Liver (tissue), 3 donors: Measurements from ENCODE around the gene SMAD6.

ENCODE experiments used
- FOXA1 ChIP-seq: IDR thresholded peaks from 2 replicates; pipeline ENCODE4 v1.6.1; 2016; ENCODE audit warnings: antibody characterized with exemption
- GABPA ChIP-seq, 2 donors: IDR thresholded peaks in 1 of 2; conservative IDR thresholded peaks in 1 of 2; 2 replicates each; pipeline ENCODE4 v1.6.1; 2016; ENCODE audit warnings: antibody characterized with exemption in 2 of 2, mild to moderate bottlenecking in 1 of 2, moderate library complexity in 1 of 2
- JUND ChIP-seq, 2 donors: IDR thresholded peaks; 2 replicates each; pipeline ENCODE4 v1.6.1; 2016; ENCODE audit warnings: antibody characterized with exemption in 2 of 2
- NR2F2 ChIP-seq: IDR thresholded peaks from 2 replicates; pipeline ENCODE4 v1.6.1; 2016; ENCODE audit warnings: antibody characterized with exemption
- RAD21 ChIP-seq, 2 donors: IDR thresholded peaks; 2 replicates each; pipeline ENCODE4 v1.6.1; 2016; ENCODE audit warnings: antibody characterized with exemption in 2 of 2, mild to moderate bottlenecking in 2 of 2
- RXRA ChIP-seq, 2 donors: IDR thresholded peaks; 2 replicates each; pipeline ENCODE4 v1.6.1; 2017 to 2018; ENCODE audit warnings: antibody characterized with exemption in 2 of 2, mild to moderate bottlenecking in 1 of 2
- SP1 ChIP-seq: IDR thresholded peaks from 2 replicates; pipeline ENCODE4 v1.6.1; 2018; ENCODE audit warnings: antibody characterized with exemption, mild to moderate bottlenecking
- YY1 ChIP-seq: IDR thresholded peaks from 2 replicates; pipeline ENCODE4 v1.6.1; 2016; ENCODE audit warnings: antibody characterized with exemption, mild to moderate bottlenecking
- TF ChIP-seq, protein P1 (sequence below): fragments of 150-350 bp; IDR thresholded peaks from 2 replicates; pipeline ENCODE4 v1.5.1; 2017; ENCODE audit warnings: improper control_type of control experiment, low read depth, low read length; ENCODE audit not compliant: missing input control
- TF ChIP-seq, protein P2 (sequence below): IDR thresholded peaks from 2 replicates; pipeline ENCODE4 v1.6.1; 2016; ENCODE audit warnings: antibody characterized with exemption
- TF ChIP-seq, protein P3 (sequence below): IDR thresholded peaks from 2 replicates; pipeline ENCODE4 v1.6.1; 2016; ENCODE audit warnings: antibody characterized with exemption, mild to moderate bottlenecking
- TF ChIP-seq, protein P4 (sequence below): IDR thresholded peaks from 2 replicates; pipeline ENCODE4 v1.6.1; 2016; ENCODE audit warnings: antibody characterized with exemption
- donor health status: healthy.
- donor health status: healthy.

DNA sequence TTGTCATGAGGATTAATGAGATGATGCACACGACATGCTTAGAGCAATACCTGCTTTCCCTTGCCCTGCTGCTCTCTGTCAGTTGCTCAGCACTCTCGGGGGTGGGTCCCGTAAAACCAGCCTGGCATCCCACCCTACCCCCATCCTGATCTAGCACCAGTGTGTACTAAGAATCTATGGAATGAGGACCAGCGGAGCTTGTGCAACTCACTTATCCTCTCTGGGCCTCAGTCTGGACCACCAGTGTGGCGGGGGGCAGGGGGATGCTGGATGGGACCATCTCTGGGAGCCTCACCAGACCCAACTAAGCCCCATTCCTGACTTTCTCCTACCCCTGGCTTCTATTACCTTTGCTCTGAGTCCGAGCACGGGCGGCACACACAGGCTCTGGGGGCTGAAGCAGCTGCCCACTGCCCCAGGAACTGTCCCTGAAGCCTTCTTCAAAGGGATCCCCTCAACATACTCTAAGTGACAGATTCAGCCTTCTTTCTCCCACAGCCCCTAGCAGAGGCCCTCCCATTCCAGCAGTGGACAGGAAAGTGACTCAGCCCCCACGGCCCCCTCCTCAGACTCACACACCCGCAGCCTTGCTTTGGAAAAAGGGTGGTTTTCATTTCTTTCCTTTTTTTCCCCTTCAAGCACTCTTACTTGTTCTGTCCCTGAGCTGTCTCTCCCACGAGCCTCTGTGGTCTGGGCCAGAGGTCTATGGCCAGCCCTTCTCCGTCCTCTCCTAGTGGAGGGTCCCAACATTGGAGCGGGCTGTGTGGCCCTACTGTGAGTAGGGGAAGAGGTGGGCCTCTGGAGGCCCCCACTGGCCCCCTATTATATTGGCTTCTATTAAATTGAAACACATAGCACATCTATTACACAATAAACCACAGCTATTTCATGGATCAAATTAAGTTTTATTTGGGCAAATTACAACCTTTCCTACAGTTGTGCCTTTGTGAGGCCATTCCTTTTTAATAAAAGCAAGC, 100.3 kb downstream of the SMAD6 start:
- TF ChIP-seq, protein P1, sequence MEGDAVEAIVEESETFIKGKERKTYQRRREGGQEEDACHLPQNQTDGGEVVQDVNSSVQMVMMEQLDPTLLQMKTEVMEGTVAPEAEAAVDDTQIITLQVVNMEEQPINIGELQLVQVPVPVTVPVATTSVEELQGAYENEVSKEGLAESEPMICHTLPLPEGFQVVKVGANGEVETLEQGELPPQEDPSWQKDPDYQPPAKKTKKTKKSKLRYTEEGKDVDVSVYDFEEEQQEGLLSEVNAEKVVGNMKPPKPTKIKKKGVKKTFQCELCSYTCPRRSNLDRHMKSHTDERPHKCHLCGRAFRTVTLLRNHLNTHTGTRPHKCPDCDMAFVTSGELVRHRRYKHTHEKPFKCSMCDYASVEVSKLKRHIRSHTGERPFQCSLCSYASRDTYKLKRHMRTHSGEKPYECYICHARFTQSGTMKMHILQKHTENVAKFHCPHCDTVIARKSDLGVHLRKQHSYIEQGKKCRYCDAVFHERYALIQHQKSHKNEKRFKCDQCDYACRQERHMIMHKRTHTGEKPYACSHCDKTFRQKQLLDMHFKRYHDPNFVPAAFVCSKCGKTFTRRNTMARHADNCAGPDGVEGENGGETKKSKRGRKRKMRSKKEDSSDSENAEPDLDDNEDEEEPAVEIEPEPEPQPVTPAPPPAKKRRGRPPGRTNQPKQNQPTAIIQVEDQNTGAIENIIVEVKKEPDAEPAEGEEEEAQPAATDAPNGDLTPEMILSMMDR = no peak
- TF ChIP-seq, protein P2, sequence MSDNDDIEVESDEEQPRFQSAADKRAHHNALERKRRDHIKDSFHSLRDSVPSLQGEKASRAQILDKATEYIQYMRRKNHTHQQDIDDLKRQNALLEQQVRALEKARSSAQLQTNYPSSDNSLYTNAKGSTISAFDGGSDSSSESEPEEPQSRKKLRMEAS = no peak
- TF ChIP-seq, protein P3, sequence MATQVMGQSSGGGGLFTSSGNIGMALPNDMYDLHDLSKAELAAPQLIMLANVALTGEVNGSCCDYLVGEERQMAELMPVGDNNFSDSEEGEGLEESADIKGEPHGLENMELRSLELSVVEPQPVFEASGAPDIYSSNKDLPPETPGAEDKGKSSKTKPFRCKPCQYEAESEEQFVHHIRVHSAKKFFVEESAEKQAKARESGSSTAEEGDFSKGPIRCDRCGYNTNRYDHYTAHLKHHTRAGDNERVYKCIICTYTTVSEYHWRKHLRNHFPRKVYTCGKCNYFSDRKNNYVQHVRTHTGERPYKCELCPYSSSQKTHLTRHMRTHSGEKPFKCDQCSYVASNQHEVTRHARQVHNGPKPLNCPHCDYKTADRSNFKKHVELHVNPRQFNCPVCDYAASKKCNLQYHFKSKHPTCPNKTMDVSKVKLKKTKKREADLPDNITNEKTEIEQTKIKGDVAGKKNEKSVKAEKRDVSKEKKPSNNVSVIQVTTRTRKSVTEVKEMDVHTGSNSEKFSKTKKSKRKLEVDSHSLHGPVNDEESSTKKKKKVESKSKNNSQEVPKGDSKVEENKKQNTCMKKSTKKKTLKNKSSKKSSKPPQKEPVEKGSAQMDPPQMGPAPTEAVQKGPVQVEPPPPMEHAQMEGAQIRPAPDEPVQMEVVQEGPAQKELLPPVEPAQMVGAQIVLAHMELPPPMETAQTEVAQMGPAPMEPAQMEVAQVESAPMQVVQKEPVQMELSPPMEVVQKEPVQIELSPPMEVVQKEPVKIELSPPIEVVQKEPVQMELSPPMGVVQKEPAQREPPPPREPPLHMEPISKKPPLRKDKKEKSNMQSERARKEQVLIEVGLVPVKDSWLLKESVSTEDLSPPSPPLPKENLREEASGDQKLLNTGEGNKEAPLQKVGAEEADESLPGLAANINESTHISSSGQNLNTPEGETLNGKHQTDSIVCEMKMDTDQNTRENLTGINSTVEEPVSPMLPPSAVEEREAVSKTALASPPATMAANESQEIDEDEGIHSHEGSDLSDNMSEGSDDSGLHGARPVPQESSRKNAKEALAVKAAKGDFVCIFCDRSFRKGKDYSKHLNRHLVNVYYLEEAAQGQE = no peak
- TF ChIP-seq RAD21 (IDR thresholded peaks at IDR 0.05) (no peak), FOXA1 (no peak), RXRA (IDR thresholded peaks at IDR 0.05) (no peak), NR2F2 (no peak), SP1 (no peak), YY1 (no peak), JUND (IDR thresholded peaks at IDR 0.05) (no peak), GABPA (IDR thresholded peaks at IDR 0.05 in 1 of 2, conservative IDR thresholded peaks at IDR 0.05 in 1 of 2) (no peak)
- TF ChIP-seq, protein P4, sequence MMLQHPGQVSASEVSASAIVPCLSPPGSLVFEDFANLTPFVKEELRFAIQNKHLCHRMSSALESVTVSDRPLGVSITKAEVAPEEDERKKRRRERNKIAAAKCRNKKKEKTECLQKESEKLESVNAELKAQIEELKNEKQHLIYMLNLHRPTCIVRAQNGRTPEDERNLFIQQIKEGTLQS = no peak
